H1 (cell line): ENCODE data around the gene ERGIC2. TPM values are rescaled to one million over a fixed set of nuclear protein-coding genes. Genes with fewer than 3 reads are reported as not detected.

Experiments
- CTCF ChIA-PET: fragments of 300-600 bp; sonication (Branson Sonifier 250); formaldehyde crosslinking; loops from one replicate; lab custom pipeline; 2021; ENCODE audit not compliant: partially characterized antibody; lab: Charles Lee
- POLR2A ChIA-PET: fragments of 300-600 bp; sonication (Branson Sonifier 250); formaldehyde crosslinking; loops from one replicate; lab custom pipeline; 2021; ENCODE audit warnings: inconsistent platforms; ENCODE audit not compliant: partially characterized antibody; lab: Charles Lee
- DNase-seq, 2 experiments: peaks; one replicate each; pipeline versions ENCODE4 v3.0.0 to v3.0.0-alpha.2; 2010 to 2022; ENCODE audit warnings: low spot score in 2 of 2, low read depth in 1 of 2, mixed read lengths in 1 of 2
- FAIRE-seq: peaks from 2 replicates; lab custom pipeline; 2011; peaks lifted over from hg19 to GRCh38; lab: Jason Lieb, UNC
- H2AFZ ChIP-seq: 2 replicates; pipeline ENCODE4 v1.8.1; 2012; ENCODE audit warnings: low read length, inconsistent platforms
- H2AK5ac ChIP-seq: 2 replicates; pipeline ENCODE4 v1.6.1; 2013; ENCODE audit warnings: low read depth, low read length
- H2BK120ac ChIP-seq: replicated peaks from 2 replicates; pipeline ENCODE3; 2013; ENCODE audit warnings: low read depth, low read length, inconsistent platforms
- H2BK12ac ChIP-seq: 2 replicates; pipeline ENCODE4 v1.6.1; 2013; ENCODE audit warnings: low read depth, low read length
- H2BK15ac ChIP-seq: 2 replicates; pipeline ENCODE4 v1.6.1; 2013; ENCODE audit warnings: low read length
- H2BK20ac ChIP-seq: 2 replicates; pipeline ENCODE4 v1.6.1; 2013; ENCODE audit warnings: low read length
- H2BK5ac ChIP-seq: 2 replicates; pipeline ENCODE4 v1.6.1; 2013; ENCODE audit warnings: low read depth, low read length
- H3K14ac ChIP-seq: 2 replicates; pipeline ENCODE4 v1.6.1; 2013; ENCODE audit warnings: inconsistent platforms; ENCODE audit not compliant: insufficient read length
- H3K18ac ChIP-seq: 2 replicates; pipeline ENCODE4 v1.6.1; 2013; ENCODE audit warnings: low read length; ENCODE audit errors: extremely low read depth
- H3K23ac ChIP-seq: 2 replicates; pipeline ENCODE4 v1.6.1; 2013; ENCODE audit warnings: inconsistent platforms; ENCODE audit not compliant: insufficient read length
- H3K23me2 ChIP-seq: 2 replicates; pipeline ENCODE4 v1.6.1; 2013; ENCODE audit warnings: low read depth, low read length
- H3K27ac ChIP-seq: 2 replicates; pipeline ENCODE4 v1.6.1; 2011; ENCODE audit warnings: low read depth, low read length, inconsistent platforms
- H3K27me3 ChIP-seq, 4 experiments: replicated peaks in 1 of 4; 1 replicate in 1 of 4; 2 replicates in 3 of 4; pipeline versions ENCODE4 v1.6.1 to v1.8.1; 2011 to 2013; ENCODE audit warnings: low read length in 3 of 4, mild to moderate bottlenecking in 3 of 4, inconsistent platforms in 2 of 4, mixed read lengths in 2 of 4, moderate library complexity in 1 of 4; ENCODE audit not compliant: control insufficient read depth in 3 of 4, insufficient read depth in 3 of 4; ENCODE audit errors: extremely low read depth in 1 of 4
- H3K36me3 ChIP-seq, 4 experiments: 2 replicates each; pipeline versions ENCODE4 v1.6.1 to v1.8.1; 2011 to 2013; ENCODE audit warnings: mild to moderate bottlenecking in 4 of 4, low read length in 3 of 4, moderate library complexity in 2 of 4, control low read depth in 1 of 4, inconsistent platforms in 1 of 4; ENCODE audit not compliant: insufficient read depth in 4 of 4, control insufficient read depth in 2 of 4
- H3K4ac ChIP-seq: replicated peaks from 2 replicates; pipeline ENCODE3; 2013; ENCODE audit warnings: low read length, low read depth, mixed read lengths, inconsistent platforms; ENCODE audit not compliant: insufficient read length
- H3K4me1 ChIP-seq, 4 experiments: replicated peaks in 1 of 4; 1 replicate in 1 of 4; 2 replicates in 3 of 4; pipeline versions ENCODE4 v1.6.1 to v1.8.1; 2011 to 2013; ENCODE audit warnings: low read length in 3 of 4, inconsistent platforms in 2 of 4, mixed read lengths in 1 of 4; ENCODE audit not compliant: insufficient read depth in 4 of 4, control insufficient read depth in 3 of 4
- H3K4me2 ChIP-seq, 2 experiments: 2 replicates each; pipeline versions ENCODE4 v1.6.1 to v1.8.1; 2011 to 2013; ENCODE audit warnings: low read depth in 2 of 2, low read length in 2 of 2, control low read depth in 1 of 2, inconsistent platforms in 1 of 2, mild to moderate bottlenecking in 1 of 2; ENCODE audit not compliant: insufficient read depth in 1 of 2
- H3K4me3 ChIP-seq, 4 experiments: fragments of 200-600, 300-600 bp in 1 of 4; sonication (generic), shearing (Covaris generic), sonication (Bioruptor Twin) in 1 of 4; 2 replicates each; pipeline versions ENCODE4 v1.5.1 to v1.8.1; 2011 to 2016; ENCODE audit warnings: low read length in 4 of 4, low read depth in 3 of 4, control low read depth in 2 of 4, inconsistent platforms in 2 of 4, mild to moderate bottlenecking in 2 of 4, mixed read lengths in 1 of 4, moderate library complexity in 1 of 4; ENCODE audit not compliant: insufficient read depth in 2 of 4; ENCODE audit errors: extremely low read depth in 1 of 4
- H3K56ac ChIP-seq: replicated peaks from 2 replicates; pipeline ENCODE3; 2013; ENCODE audit warnings: low read depth, mild to moderate bottlenecking, mixed read lengths, low read length, inconsistent platforms; ENCODE audit not compliant: insufficient read length
- H3K79me1 ChIP-seq: 2 replicates; pipeline ENCODE4 v1.6.1; 2013; ENCODE audit warnings: low read depth, low read length, control low read depth
- H3K79me2 ChIP-seq, 2 experiments: 2 replicates each; pipeline versions ENCODE4 v1.6.1 to v1.8.1; 2012 to 2013; ENCODE audit warnings: low read length in 2 of 2, mild to moderate bottlenecking in 2 of 2, inconsistent platforms in 1 of 2; ENCODE audit not compliant: insufficient read depth in 2 of 2, control insufficient read depth in 1 of 2
- H3K9ac ChIP-seq, 4 experiments: replicated peaks in 1 of 4; 1 replicate in 1 of 4; 2 replicates in 3 of 4; pipeline versions ENCODE4 v1.6.1 to v1.8.1; 2011 to 2013; ENCODE audit warnings: low read depth in 3 of 4, low read length in 3 of 4, control low read depth in 2 of 4, mild to moderate bottlenecking in 2 of 4, moderate library complexity in 2 of 4, inconsistent platforms in 1 of 4; ENCODE audit errors: extremely low read depth in 1 of 4
- H3K9me3 ChIP-seq, 2 experiments: 2 replicates each; pipeline versions ENCODE4 v1.6.1 to v1.8.1; 2012 to 2013; ENCODE audit warnings: mild to moderate bottlenecking in 2 of 2, moderate library complexity in 2 of 2, control low read depth in 1 of 2, inconsistent platforms in 1 of 2, low read depth in 1 of 2, low read length in 1 of 2, mixed read lengths in 1 of 2; ENCODE audit not compliant: insufficient read depth in 2 of 2
- H4K20me1 ChIP-seq, 2 experiments: replicated peaks in 1 of 2; 2 replicates each; pipeline versions ENCODE3 to v1.8.1; 2011 to 2013; ENCODE audit warnings: inconsistent platforms in 2 of 2, low read length in 2 of 2, mild to moderate bottlenecking in 1 of 2; ENCODE audit not compliant: insufficient read depth in 2 of 2, control insufficient read depth in 1 of 2
- H4K5ac ChIP-seq: 2 replicates; pipeline ENCODE4 v1.6.1; 2013; ENCODE audit warnings: low read length, low read depth, mixed read lengths, inconsistent platforms; ENCODE audit not compliant: insufficient read length
- H4K8ac ChIP-seq: 2 replicates; pipeline ENCODE4 v1.8.0; 2013; ENCODE audit warnings: mild to moderate bottlenecking, moderate library complexity, low read length, inconsistent platforms; ENCODE audit not compliant: insufficient read depth; ENCODE audit errors: extremely low read depth
- H4K91ac ChIP-seq: replicated peaks from 2 replicates; pipeline ENCODE3; 2013; ENCODE audit warnings: low read length, mixed read lengths, inconsistent platforms; ENCODE audit not compliant: insufficient read length
- EZH2 ChIP-seq: fragments of 200-600 bp; sonication (generic); IDR thresholded peaks from 2 replicates; pipeline ENCODE4 v1.7.1; 2012; ENCODE audit warnings: low read depth, mild to moderate bottlenecking, moderate library complexity, low read length, inconsistent platforms; ENCODE audit not compliant: severe bottlenecking
- RAD21 ChIP-seq, 2 experiments: IDR thresholded peaks in 1 of 2; conservative IDR thresholded peaks in 1 of 2; 2 replicates each; pipeline ENCODE4 v1.6.1; 2011; ENCODE audit warnings: low read depth in 2 of 2, low read length in 2 of 2, improper control_type of control experiment in 1 of 2, inconsistent platforms in 1 of 2, mild to moderate bottlenecking in 1 of 2, moderate library complexity in 1 of 2
- SRF ChIP-seq: IDR thresholded peaks from 2 replicates; pipeline ENCODE4 v1.6.1; 2011; ENCODE audit warnings: mild to moderate bottlenecking, low read depth, low read length, moderate library complexity
- WGBS, 2 experiments: shearing (Covaris generic) in 1 of 2; methylation state at CpG; one replicate each; pipeline versions ENCODE4 v1.1.6 to v1.1.7; 2013 to 2015; ENCODE audit warnings: low lambda C conversion rate in 2 of 2, mixed read lengths in 2 of 2, inconsistent platforms in 1 of 2, low coverage in 1 of 2, missing lambda C conversion rate in 1 of 2; ENCODE audit not compliant: insufficient replicate concordance in 2 of 2, insufficient coverage in 1 of 2, insufficient read length in 1 of 2; ENCODE audit errors: extremely low coverage in 1 of 2, missing lambda C conversion rate in 1 of 2; 5-methylcytosine and 5-hydroxymethylcytosine counted together
- polyA plus RNA-seq, 7 experiments: library from polyadenylated mRNA; depleted of rRNA in 3 of 7; stranded (reverse) in 5 of 7; unstranded in 2 of 7; fragments of >200 nt in 5 of 7; fragments of 200-250 nt in 2 of 7; gene quantifications; 1 replicate in 5 of 7; 2 replicates in 1 of 7; 4 replicates in 1 of 7; pipeline versions ENCODE4 v1.2.1 to v1.2.3, GENCODE V29; 2011 to 2013; ENCODE audit warnings: missing spikeins in 2 of 7, mixed read lengths in 2 of 7
- total RNA-seq: library from RNA; stranded (reverse); fragmentation: NEBNext Ultra II Directional; extraction: Animal tissue kit (Norgen Biotek cat#: 25700); gene quantifications from 2 replicates; pipeline ENCODE4 v1.2.1, GENCODE V29; 2021
- TF ChIP-seq, protein P1 (sequence below), 3 experiments: IDR thresholded peaks; 1 replicate in 2 of 3; 2 replicates in 1 of 3; pipeline versions ENCODE4 v1.5.1 to v1.6.1; 2011; ENCODE audit warnings: low read length in 3 of 3, mild to moderate bottlenecking in 3 of 3, inconsistent platforms in 2 of 3, low read depth in 1 of 3, moderate library complexity in 1 of 3; ENCODE audit not compliant: insufficient read depth in 1 of 3; ENCODE audit errors: control extremely low read depth in 1 of 3

The ERGIC2 gene
- total and polyA plus RNA-seq, 2 of the 8 experiments (the other 6 are each of a cell fraction or from before 2014, with no cell fraction given): 16.5 to 61.8 TPM

DNA sequence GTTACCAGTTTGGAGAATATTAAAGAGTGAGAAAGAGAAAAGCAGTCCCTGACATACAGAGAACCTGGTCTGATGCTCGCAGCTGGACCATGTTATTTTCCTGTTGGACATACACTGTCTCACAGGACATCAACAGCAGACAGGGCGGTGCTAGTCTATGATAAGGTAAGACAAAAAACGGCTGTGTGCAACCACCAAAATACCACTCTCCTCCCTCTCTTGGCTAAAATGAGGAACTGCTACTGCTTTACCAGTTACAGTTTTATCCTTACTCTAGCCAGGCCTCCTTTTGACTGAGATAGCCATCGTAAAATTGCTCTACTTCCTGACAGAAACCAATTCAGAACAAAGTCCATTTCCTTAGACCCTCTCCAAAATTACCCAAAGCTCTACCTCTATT lies 47.0 kb upstream of the ERGIC2 start:
- Histone ChIP-seq H3K4me3 (no peak overlapping the region), H4K20me1 (no peaks in the 10 kb centered on the region), H3K18ac (no peak overlapping the region), H3K27ac (no peak overlapping the region), H3K4me2 (no peak overlapping the region), H3K79me2 (no peaks in the 10 kb centered on the region), H2BK15ac (no peak overlapping the region), H3K23ac (no peak overlapping the region)
- TF ChIP-seq, protein P1, sequence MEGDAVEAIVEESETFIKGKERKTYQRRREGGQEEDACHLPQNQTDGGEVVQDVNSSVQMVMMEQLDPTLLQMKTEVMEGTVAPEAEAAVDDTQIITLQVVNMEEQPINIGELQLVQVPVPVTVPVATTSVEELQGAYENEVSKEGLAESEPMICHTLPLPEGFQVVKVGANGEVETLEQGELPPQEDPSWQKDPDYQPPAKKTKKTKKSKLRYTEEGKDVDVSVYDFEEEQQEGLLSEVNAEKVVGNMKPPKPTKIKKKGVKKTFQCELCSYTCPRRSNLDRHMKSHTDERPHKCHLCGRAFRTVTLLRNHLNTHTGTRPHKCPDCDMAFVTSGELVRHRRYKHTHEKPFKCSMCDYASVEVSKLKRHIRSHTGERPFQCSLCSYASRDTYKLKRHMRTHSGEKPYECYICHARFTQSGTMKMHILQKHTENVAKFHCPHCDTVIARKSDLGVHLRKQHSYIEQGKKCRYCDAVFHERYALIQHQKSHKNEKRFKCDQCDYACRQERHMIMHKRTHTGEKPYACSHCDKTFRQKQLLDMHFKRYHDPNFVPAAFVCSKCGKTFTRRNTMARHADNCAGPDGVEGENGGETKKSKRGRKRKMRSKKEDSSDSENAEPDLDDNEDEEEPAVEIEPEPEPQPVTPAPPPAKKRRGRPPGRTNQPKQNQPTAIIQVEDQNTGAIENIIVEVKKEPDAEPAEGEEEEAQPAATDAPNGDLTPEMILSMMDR (IDR thresholded peaks at IDR 0.05; ENCODE audit: control extremely low read depth in 1 of 3, insufficient read depth in 1 of 3, low read depth in 1 of 3, low read length in 3 of 3): peak in 2 of 3 experiments; percentile 36 to 56; a peak in 2 of 4 replicates
- TF ChIP-seq RAD21 (IDR thresholded peaks at IDR 0.05 in 1 of 2, conservative IDR thresholded peaks at IDR 0.05 in 1 of 2; ENCODE audit: low read depth in 2 of 2, low read length in 2 of 2): peak; percentile 45 to 49
- TF ChIP-seq EZH2: no peak
- TF ChIP-seq SRF: no peak
- TF ChIP-seq, all 59 proteins: peak for 2
- Histone ChIP-seq H2AK5ac (no peak overlapping the region), H3K9me3 (peaks cover 3 to 7% of the 10 kb centered on the region in 2 experiments; a peak in 2 of 4 replicates), H2BK5ac (no peak overlapping the region), H2BK120ac (no peak overlapping the region), H3K56ac (no peak overlapping the region), H2AFZ (no peak overlapping the region), H3K36me3 (no peaks in the 10 kb centered on the region), H2BK20ac (no peak overlapping the region), H3K4ac (no peak overlapping the region), H4K91ac (no peak overlapping the region), H3K4me1 (peaks cover 0 to 5% (median 0%) of the 10 kb centered on the region in 4 experiments; a peak in 1 of 7 replicates), H4K8ac (no peak overlapping the region), H3K27me3 (no peaks in the 10 kb centered on the region), H2BK12ac (no peak overlapping the region), H3K23me2 (no peaks in the 10 kb centered on the region), H3K79me1 (no peaks in the 10 kb centered on the region), H3K14ac (no peak overlapping the region), H4K5ac (no peak overlapping the region), H3K9ac (no peak overlapping the region)
- no peak for FAIRE-seq
- no peak for DNase-seq
- ChIA-PET POLR2A (no interaction called here), CTCF (interaction anchor here (0.9 to 1.9 kb wide), 6 partner anchors 9 to 92 kb away, joined by 3 to 8 read pairs (median 4); no protein-coding TSS in a partner anchor)
- 88% methylated on average over 4 of the region's 4 CpGs; no CpG with 5 or more reads in 1 of the 2 experiments for WGBS, 2 experiments
